GM18519 (cell line): ENCODE measurements around the gene LIAS.

Experiments used
- ATAC-seq: cut with Tn5 transposase; IDR thresholded peaks from one replicate; pipeline ENCODE4 v1.9.1; 2021; ENCODE audit warnings: mild to moderate bottlenecking, moderate library complexity; ENCODE audit not compliant: unreplicated experiment, low FRiP score

The LIAS gene

DNA sequence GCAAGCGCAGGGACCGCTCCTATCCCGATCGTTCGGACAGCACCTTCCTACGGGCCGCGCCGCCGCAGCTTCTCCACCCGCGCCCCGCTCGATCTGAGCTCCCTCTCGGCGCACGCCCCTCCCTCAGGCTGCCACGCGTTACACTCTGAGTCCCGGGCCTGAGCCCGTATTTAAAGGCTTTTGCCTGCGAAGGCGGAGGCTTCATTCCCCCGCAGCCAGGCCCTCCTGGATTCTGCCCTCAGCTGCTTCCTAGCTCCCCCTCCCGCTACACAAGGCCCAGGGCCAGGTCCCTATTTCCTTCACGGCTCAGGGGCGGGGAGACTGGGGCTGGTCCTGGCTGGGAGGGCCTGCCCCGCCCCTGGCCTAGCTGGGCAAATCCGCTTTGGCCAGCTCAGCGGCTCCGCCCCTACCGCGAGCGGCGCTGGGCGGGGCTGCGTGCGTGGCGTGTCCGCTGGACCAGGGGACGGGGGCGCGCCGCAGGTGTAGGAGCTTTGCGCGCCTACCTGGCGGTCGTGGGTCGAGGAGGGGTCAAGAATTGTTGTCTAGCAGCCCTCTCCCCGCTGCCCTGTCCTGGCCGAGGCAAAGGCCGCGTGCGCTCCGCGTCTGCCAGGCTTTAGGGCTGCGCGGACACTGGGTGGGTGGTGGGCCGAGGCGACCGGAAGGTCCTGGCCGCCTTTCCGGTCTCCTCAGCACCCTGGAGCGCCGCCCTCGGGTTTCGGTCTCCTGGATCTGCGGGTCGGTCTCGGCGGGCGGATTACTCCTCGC is 68.6 kb downstream of the LIAS start, which contains the start of gene UGDH:
Gene UGDH (minus strand): TSS at position 144 of the 765 bp plus-strand sequence. CDS start 5,927 bp downstream, outside the sequence.
- ATAC-seq, result peak; percentile 94

DNA sequence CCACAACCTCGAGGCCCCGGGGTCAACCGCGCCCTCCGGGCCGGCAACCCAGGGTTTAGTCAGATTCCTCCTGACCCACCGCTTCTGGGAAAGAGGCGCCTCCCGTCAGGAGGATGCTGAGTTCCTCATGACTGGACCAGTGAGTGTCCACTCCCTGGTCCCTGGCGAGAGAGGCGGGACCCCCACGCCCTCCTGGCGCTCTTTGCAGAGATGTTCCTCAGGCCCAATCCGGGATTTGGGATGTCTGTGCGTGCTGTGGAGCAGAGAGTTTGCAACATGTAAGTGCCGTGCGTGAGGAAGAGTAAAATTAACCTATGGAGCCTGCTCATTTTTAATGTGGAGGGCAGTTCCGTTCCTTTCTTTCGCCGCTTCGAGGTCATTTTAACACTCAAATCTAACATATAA is 69.2 kb downstream of the LIAS start:
- no peak for ATAC-seq
